ENCODE measurements around the gene PLXNC1. TPM values are rescaled to one million over a fixed set of nuclear protein-coding genes. Genes with fewer than 3 reads are reported as not detected.

PLXNC1 gene
- total RNA-seq = 10 to 100 TPM; 14.5 to 55.9 TPM
- 10 to 100 TPM in 4 of 6 donors, 1 to 10 TPM in 2; 7.3 to 12.2 (median 10.5) TPM for polyA plus RNA-seq (ENCODE audit: insufficient read length in 6 of 6)
- long read RNA-seq, donor 1, full-length matches to known transcripts = 1 of 1 reads
- long read RNA-seq, donor 1, partial matches to known transcripts = 0 of 1 reads
- long read RNA-seq, donor 1, other reads (novel, unspliced or antisense) = 0 of 1 reads
- long read RNA-seq, donor 2 = 0 reads
- long read RNA-seq, donor 3 = 0 reads
- long read RNA-seq, donor 4 = 0 reads
- long read RNA-seq, donor 5 = 0 reads
- long read RNA-seq, donor 6 = 0 reads
- long read RNA-seq, donor 7 = 0 reads
- long read RNA-seq, donor 8, partial matches to known transcripts = 7 of 7 reads
- long read RNA-seq, donor 8, other reads (novel, unspliced or antisense) = 0 of 7 reads
- long read RNA-seq, donor 9 = 0 reads
- long read RNA-seq, donor 10, partial matches to known transcripts = 1 of 1 reads
- long read RNA-seq, donor 10, other reads (novel, unspliced or antisense) = 0 of 1 reads
- long read RNA-seq, donor 11, partial matches to known transcripts = 6 of 13 reads
- long read RNA-seq, donor 11, other reads (novel, unspliced or antisense) = 7 of 13 reads
- long read RNA-seq, donor 12 = 0 reads

- intact Hi-C loops (cut with DNase I) = loop anchor here (5.0 to 10.0 kb wide), 3 partner anchors 287 to 384 kb away; no protein-coding TSS in a partner anchor
- H3K4me1 ChIP-seq = peaks cover 8 to 50% of the 10 kb centered on the region in 2 donors
- ATAC-seq (peak; percentile 53), DNase-seq (peak; percentile 37 to 96 (median 64))
- no peaks in the 10 kb centered on the region for H3K36me3 ChIP-seq
- H3K27ac ChIP-seq = peak within 1 kb of the TSS; percentile 39 to 88
- no peak for TF ChIP-seq CTCF (IDR thresholded peaks at IDR 0.05)
- peaks cover 0 to 32% of the 10 kb centered on the region in 2 donors for H3K27me3 ChIP-seq
- H3K9me3 ChIP-seq = no peaks in the 10 kb centered on the region
- peak within 1 kb of the TSS; percentile 50 to 75 for H3K4me3 ChIP-seq
Measured at GRCh38 chr12:94147991-94148738, at the start of gene PLXNC1. Gene PLXNC1 (plus strand): TSS chr12:94148577. CDS start chr12:94148972, 395 bp downstream.

DNA sequence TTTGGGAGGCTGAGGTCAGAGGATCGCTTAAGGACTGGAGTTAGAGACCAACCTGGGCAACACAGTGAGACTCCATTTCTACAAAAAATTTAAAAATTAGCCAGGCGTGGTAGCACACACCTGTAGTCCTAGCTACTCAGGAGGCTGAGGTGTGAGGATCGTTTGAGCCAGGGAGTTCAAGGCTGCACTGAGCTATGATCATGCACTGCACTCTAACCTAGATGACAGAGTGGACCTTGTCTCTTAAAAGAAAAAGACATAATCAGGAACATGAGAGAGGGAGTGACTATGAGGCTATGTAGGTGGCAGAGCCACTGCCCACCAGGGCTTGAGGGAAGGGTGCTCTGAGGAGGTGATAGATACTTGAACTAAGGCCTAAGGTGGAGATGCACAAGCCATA is 49.2 kb upstream of the PLXNC1 start:
- ATAC-seq (no peak), DNase-seq (no peak)
- intact Hi-C loops (cut with DNase I) = no loop called here
- TF ChIP-seq CTCF (IDR thresholded peaks at IDR 0.05) = no peak
- Histone ChIP-seq H3K27me3 (peaks cover 0 to 30% of the 10 kb centered on the region in 2 donors), H3K4me1 (peaks cover 5 to 16% of the 10 kb centered on the region in 2 donors), H3K36me3 (no peaks in the 10 kb centered on the region), H3K27ac (no peak overlapping the region), H3K9me3 (no peaks in the 10 kb centered on the region), H3K4me3 (no peak overlapping the region)

DNA sequence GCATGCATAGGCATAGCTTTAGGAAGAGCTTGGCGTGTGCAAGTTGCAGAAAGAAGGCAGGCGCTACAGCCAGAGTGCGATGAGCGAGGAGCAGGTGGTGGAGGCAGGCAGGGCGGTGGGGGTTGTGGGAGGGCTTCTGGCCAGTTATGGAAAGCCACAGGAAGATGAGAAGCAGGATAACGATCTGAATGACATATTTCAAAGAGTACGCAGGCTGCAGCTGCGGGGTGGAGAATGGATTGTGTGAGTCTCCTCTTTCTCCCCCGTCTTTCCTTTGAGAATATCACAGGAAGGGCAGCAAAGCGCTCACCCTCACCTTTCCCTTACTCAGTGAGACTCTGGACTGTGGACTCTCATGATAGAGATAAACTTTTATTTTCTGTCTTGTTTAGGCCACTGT is 48.7 kb upstream of the PLXNC1 start:
- no peak for DNase-seq
- H3K4me3 ChIP-seq = no peak overlapping the region
- intact Hi-C loops (cut with DNase I) = loop anchor here (5.0 to 10.0 kb wide), 3 partner anchors 332 to 597 kb away; no protein-coding TSS in a partner anchor
- no peak for TF ChIP-seq CTCF (IDR thresholded peaks at IDR 0.05)
- H3K36me3 ChIP-seq = no peaks in the 10 kb centered on the region
- no peak overlapping the region for H3K27ac ChIP-seq
- peaks cover 5 to 16% of the 10 kb centered on the region in 2 donors for H3K4me1 ChIP-seq
- no peak for ATAC-seq
- H3K27me3 ChIP-seq = peaks cover 0 to 30% of the 10 kb centered on the region in 2 donors
- H3K9me3 ChIP-seq = no peaks in the 10 kb centered on the region

DNA sequence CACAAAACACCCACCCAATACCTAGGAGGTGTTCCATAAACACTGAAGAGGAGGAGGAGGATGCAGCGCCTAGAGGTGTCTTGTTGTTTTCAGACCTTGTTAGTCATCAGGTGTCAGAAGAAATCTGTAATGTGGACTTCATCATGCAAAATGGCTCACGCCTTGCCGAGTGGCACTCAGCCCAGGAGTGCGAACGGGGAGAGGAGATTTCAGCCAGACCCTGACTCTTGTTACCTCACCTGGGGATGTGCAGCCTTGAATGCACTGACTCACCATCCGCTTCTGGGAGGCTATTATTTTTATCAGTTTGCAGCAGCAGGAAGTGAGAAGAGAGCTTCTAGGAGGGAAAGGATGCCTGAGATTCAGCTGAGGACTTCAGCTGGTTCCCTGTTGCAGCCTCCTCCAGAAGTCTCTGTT is 48.2 kb upstream of the PLXNC1 start:
- H3K9me3 ChIP-seq = no peaks in the 10 kb centered on the region
- H3K27me3 ChIP-seq = peaks cover 0 to 30% of the 10 kb centered on the region in 2 donors
- H3K36me3 ChIP-seq = no peaks in the 10 kb centered on the region
- no peak overlapping the region for H3K4me3 ChIP-seq
- no peak overlapping the region for H3K27ac ChIP-seq
- peaks cover 5 to 16% of the 10 kb centered on the region in 2 donors for H3K4me1 ChIP-seq
- no peak for DNase-seq
- TF ChIP-seq CTCF (IDR thresholded peaks at IDR 0.05) = no peak
- intact Hi-C loops (cut with DNase I) = loop anchor here (5.0 to 10.0 kb wide), 3 partner anchors 333 to 598 kb away; no protein-coding TSS in a partner anchor
- no peak for ATAC-seq
